HepG2 (cell line): Measurements from ENCODE around the gene SNX3. TPM values are rescaled to one million over a fixed set of nuclear protein-coding genes. Genes with fewer than 3 reads are reported as not detected.

Experiments
- ATAC-seq: fragments of 200-7000 bp; cut with Tn5 transposase; 3 replicates; pipeline ENCODE4 v1.9.1; 2020; ENCODE audit warnings: mild to moderate bottlenecking, moderate library complexity
- BruUV-seq: library from RNA; stranded (reverse); fragments of 400-500 nt; replicated peaks from 2 replicates; lab custom pipeline; 2021; lab: Mats Ljungman, UMichigan
- CTCF ChIA-PET: fragments of 300-600 bp; formaldehyde crosslinking; extraction: SDS; loops from one replicate; lab custom pipeline; 2021; ENCODE audit warnings: low total read pairs, inconsistent platforms, low intra/inter-chr PET ratio; lab: Yijun Ruan, JAX
- POLR2A ChIA-PET: fragments of 350-600 bp; sonication (Branson Sonifier 250); formaldehyde crosslinking; loops from one replicate; lab custom pipeline; 2020; ENCODE audit warnings: antibody characterized with exemption, inconsistent platforms; lab: Yijun Ruan, JAX
- DNase-seq: peaks from one replicate; pipeline ENCODE4 v3.0.0-alpha.2; 2015; ENCODE audit warnings: low spot score
- FAIRE-seq: peaks from 3 replicates; lab custom pipeline; 2011; peaks lifted over from hg19 to GRCh38; lab: Jason Lieb, UNC
- H2AFZ ChIP-seq: one replicate; pipeline ENCODE4 v1.6.1; 2011; ENCODE audit warnings: low read length, inconsistent platforms
- H3K27ac ChIP-seq: fragments of 300-600 bp; 3 replicates; pipeline ENCODE4 v1.8.0; 2011; ENCODE audit warnings: mixed run types, mild to moderate bottlenecking, mixed read lengths, low read length, inconsistent platforms; ENCODE audit not compliant: insufficient read depth; ENCODE audit errors: extremely low read length
- H3K27me3 ChIP-seq, 2 experiments: fragments of 200-600 bp in 1 of 2; 2 replicates in 1 of 2; 3 replicates in 1 of 2; pipeline versions ENCODE4 v1.6.0 to v1.8.0; 2011; ENCODE audit warnings: low read length in 2 of 2, mild to moderate bottlenecking in 2 of 2, moderate library complexity in 2 of 2, inconsistent platforms in 1 of 2; ENCODE audit not compliant: insufficient read depth in 2 of 2, control insufficient read depth in 1 of 2
- H3K36me3 ChIP-seq, 2 experiments: fragments of 200-600 bp in 1 of 2; replicated peaks in 1 of 2; 2 replicates in 1 of 2; 3 replicates in 1 of 2; pipeline versions ENCODE4 v1.5.1 to v1.8.0; 2011; ENCODE audit warnings: low read length in 2 of 2, inconsistent platforms in 1 of 2; ENCODE audit not compliant: insufficient read depth in 2 of 2, control insufficient read depth in 1 of 2
- H3K4me1 ChIP-seq: 2 replicates; pipeline ENCODE4 v1.5.1; 2012; ENCODE audit warnings: low read length, inconsistent platforms; ENCODE audit not compliant: insufficient read depth
- H3K4me2 ChIP-seq: 2 replicates; pipeline ENCODE4 v1.6.0; 2011; ENCODE audit warnings: low read depth, low read length, inconsistent platforms
- H3K4me3 ChIP-seq, 3 experiments: fragments of 200-600 bp in 1 of 3; sonication (generic), shearing (Covaris generic) in 1 of 3; replicated peaks in 1 of 3; 2 replicates each; pipeline ENCODE4 v1.5.1; 2011 to 2016; ENCODE audit warnings: low read length in 3 of 3, inconsistent platforms in 2 of 3, low read depth in 2 of 3, mild to moderate bottlenecking in 2 of 3, control low read depth in 1 of 3, mixed read lengths in 1 of 3; ENCODE audit not compliant: insufficient read depth in 1 of 3
- H3K79me2 ChIP-seq: one replicate; pipeline ENCODE4 v1.6.1; 2011; ENCODE audit warnings: low read length, inconsistent platforms; ENCODE audit not compliant: insufficient read depth
- H3K9ac ChIP-seq: 2 replicates; pipeline ENCODE4 v1.6.0; 2011; ENCODE audit warnings: mild to moderate bottlenecking, low read depth, low read length, inconsistent platforms; ENCODE audit not compliant: insufficient read depth
- H3K9me3 ChIP-seq: 2 replicates; pipeline ENCODE4 v1.5.1; 2012; ENCODE audit warnings: mild to moderate bottlenecking, low read length
- H4K20me1 ChIP-seq: 2 replicates; pipeline ENCODE4 v1.6.0; 2011; ENCODE audit warnings: inconsistent platforms, mild to moderate bottlenecking, low read length, moderate library complexity; ENCODE audit not compliant: insufficient read depth
- ZNF530 ChIP-seq: sonication (generic); formaldehyde crosslinking; IDR thresholded peaks from 2 replicates; pipeline ENCODE4 v1.5.0; 2020; ENCODE audit warnings: low read depth, mild to moderate bottlenecking, missing genetic modification reagents
- ZNF567 ChIP-seq: sonication (generic); formaldehyde crosslinking; IDR thresholded peaks from 2 replicates; pipeline ENCODE4 v1.8.1; 2023; ENCODE audit warnings: mild to moderate bottlenecking, missing genetic modification reagents, borderline replicate concordance
- WGBS: methylation state at CpG from one replicate; pipeline ENCODE4 v1.1.6; 2017; ENCODE audit warnings: low lambda C conversion rate; 5-methylcytosine and 5-hydroxymethylcytosine counted together
- in situ Hi-C: cut with HindIII; loops from 2 replicates; pipeline ENCODE4 v1.10.0; 2017; ENCODE audit warnings: low pct_unique_long_range_greater_than_20kb; ENCODE audit not compliant: extremely low pct_ligation_motif_present
- intact Hi-C: fragments of 100-400 bp; cut with micrococcal nuclease; formaldehyde crosslinking; loops from one replicate; pipeline ENCODE4 v1.10.0; 2022; ENCODE audit not compliant: unreplicated experiment
- polyA plus RNA-seq, 8 experiments: library from polyadenylated mRNA; depleted of rRNA in 3 of 8; stranded (reverse) in 7 of 8; unstranded in 1 of 8; fragments of >200 nt; fragmentation: Illumina TruSeq in 4 of 8; extraction: Trizol in 4 of 8; gene quantifications; 2 replicates each; pipeline versions ENCODE4 v1.2.1 to v1.2.3, GENCODE V29; 2011 to 2016; ENCODE audit warnings: low read depth in 4 of 8, missing spikeins in 1 of 8, mixed read lengths in 1 of 8; ENCODE audit not compliant: insufficient read depth in 1 of 8
- total RNA-seq, 5 experiments: library from RNA; depleted of rRNA; stranded (reverse); fragments of >200 nt; fragmentation: Illumina TruSeq; extraction: Trizol; gene quantifications; 2 replicates each; pipeline ENCODE4 v1.2.3, GENCODE V29; 2016; ENCODE audit warnings: low read depth in 1 of 5
- TF ChIP-seq, protein P1 (sequence below): sonication (generic); formaldehyde crosslinking; IDR thresholded peaks from 2 replicates; pipeline ENCODE4 v1.4.0; 2020; ENCODE audit warnings: missing genetic modification reagents
- TF ChIP-seq, protein P2 (sequence below), 2 experiments: IDR thresholded peaks; 2 replicates each; pipeline ENCODE4 v1.6.1; 2011 to 2012; ENCODE audit warnings: low read length in 2 of 2, borderline replicate concordance in 1 of 2, low read depth in 1 of 2, mild to moderate bottlenecking in 1 of 2, moderate library complexity in 1 of 2

The SNX3 gene
- total and polyA plus RNA-seq, 2 of the 13 experiments (the other 11 are each of a cell fraction or from before 2014, with no cell fraction given): 84.9 to 226 TPM

DNA sequence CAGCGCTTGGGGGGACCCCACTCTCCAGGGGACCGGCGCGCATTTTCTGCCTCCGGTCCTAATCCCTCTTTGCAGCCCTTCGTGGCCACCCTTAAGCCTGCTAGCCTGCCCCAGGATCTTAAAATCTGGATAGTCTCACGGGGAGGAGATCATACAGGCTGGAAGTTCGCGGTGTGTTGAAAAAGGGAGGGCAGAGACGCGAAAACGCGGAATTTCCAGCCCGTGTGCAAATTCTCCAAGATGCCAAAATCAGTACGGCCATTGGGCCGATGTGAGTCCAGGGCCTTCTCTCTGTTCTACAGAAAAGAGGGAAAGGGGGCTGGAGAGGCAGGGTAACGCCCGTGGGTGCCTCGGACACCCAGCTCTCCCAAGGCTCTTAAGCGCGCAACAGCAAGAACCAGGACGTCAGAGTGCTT is 85.7 kb downstream of the SNX3 start (continued):
- TF ChIP-seq ZNF567 (CRISPR knock-in tag): no peak
- TF ChIP-seq, all 625 proteins: peak for 3

DNA sequence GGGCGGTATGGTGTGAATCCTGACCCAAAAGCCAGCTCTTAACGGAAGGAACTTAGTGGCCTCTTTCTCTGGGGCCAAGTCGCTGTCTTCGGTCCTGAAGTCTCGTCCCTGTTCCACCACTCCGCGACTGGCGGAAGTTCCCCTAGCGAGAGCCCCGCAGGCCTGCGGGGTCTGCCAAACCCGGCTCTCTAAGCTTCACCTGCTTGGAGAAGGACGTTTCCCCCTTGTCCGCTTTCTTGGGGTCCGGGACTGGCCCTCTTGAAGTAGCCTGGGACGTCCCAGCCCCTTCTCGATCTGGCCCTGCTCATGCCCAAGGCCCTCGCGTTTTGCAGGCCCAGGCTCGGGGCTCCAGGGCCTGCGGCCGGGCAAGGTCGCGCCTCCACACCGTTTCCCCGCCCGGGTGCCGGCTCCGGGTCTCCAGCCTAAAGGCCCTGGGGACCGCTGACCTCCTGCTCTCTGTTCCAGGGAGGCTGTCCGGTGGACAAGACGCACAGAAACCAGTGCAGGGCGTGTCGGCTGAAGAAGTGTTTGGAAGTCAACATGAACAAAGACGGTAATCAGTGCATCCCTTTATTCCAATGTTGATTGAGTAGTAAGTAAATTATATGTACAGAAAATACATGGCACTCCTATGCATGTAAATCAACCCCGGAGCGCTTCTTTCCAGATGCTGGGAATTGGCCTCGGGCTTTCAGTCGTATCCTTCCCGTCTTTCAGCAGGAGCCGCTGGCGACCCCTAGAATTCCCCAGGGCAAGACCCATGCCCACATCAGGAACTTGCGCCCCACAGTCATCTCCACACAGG is 86.3 kb downstream of the SNX3 start:
- H3K4me2 ChIP-seq: no peak overlapping the region
- TF ChIP-seq, protein P1, sequence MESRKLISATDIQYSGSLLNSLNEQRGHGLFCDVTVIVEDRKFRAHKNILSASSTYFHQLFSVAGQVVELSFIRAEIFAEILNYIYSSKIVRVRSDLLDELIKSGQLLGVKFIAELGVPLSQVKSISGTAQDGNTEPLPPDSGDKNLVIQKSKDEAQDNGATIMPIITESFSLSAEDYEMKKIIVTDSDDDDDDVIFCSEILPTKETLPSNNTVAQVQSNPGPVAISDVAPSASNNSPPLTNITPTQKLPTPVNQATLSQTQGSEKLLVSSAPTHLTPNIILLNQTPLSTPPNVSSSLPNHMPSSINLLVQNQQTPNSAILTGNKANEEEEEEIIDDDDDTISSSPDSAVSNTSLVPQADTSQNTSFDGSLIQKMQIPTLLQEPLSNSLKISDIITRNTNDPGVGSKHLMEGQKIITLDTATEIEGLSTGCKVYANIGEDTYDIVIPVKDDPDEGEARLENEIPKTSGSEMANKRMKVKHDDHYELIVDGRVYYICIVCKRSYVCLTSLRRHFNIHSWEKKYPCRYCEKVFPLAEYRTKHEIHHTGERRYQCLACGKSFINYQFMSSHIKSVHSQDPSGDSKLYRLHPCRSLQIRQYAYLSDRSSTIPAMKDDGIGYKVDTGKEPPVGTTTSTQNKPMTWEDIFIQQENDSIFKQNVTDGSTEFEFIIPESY (CRISPR knock-in tag): peak; percentile 34; the same call in 1 of the 2 replicates
- TF ChIP-seq ZNF530 (CRISPR knock-in tag): no peak
- TF ChIP-seq, protein P2, sequence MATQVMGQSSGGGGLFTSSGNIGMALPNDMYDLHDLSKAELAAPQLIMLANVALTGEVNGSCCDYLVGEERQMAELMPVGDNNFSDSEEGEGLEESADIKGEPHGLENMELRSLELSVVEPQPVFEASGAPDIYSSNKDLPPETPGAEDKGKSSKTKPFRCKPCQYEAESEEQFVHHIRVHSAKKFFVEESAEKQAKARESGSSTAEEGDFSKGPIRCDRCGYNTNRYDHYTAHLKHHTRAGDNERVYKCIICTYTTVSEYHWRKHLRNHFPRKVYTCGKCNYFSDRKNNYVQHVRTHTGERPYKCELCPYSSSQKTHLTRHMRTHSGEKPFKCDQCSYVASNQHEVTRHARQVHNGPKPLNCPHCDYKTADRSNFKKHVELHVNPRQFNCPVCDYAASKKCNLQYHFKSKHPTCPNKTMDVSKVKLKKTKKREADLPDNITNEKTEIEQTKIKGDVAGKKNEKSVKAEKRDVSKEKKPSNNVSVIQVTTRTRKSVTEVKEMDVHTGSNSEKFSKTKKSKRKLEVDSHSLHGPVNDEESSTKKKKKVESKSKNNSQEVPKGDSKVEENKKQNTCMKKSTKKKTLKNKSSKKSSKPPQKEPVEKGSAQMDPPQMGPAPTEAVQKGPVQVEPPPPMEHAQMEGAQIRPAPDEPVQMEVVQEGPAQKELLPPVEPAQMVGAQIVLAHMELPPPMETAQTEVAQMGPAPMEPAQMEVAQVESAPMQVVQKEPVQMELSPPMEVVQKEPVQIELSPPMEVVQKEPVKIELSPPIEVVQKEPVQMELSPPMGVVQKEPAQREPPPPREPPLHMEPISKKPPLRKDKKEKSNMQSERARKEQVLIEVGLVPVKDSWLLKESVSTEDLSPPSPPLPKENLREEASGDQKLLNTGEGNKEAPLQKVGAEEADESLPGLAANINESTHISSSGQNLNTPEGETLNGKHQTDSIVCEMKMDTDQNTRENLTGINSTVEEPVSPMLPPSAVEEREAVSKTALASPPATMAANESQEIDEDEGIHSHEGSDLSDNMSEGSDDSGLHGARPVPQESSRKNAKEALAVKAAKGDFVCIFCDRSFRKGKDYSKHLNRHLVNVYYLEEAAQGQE (IDR thresholded peaks at IDR 0.05; ENCODE audit: borderline replicate concordance in 1 of 2, low read depth in 1 of 2, low read length in 2 of 2): peak; percentile 15 to 85
- no peak overlapping the region for H3K4me3 ChIP-seq
- in situ Hi-C loops: no loop called here
- intact Hi-C loops: loop anchor here (1.0 kb wide), 1 partner anchor 318 kb away; no protein-coding TSS in a partner anchor
- no TSS peak for BruUV-seq
- ChIA-PET POLR2A (no interaction called here), CTCF (no interaction called here)
- no peaks in the 10 kb centered on the region for H3K79me2 ChIP-seq
- ATAC-seq (no peak), DNase-seq (no peak), FAIRE-seq (no peak)
- H4K20me1 ChIP-seq: no peaks in the 10 kb centered on the region
- H3K9ac ChIP-seq: no peak overlapping the region
- no peak overlapping the region for H3K27ac ChIP-seq
- H2AFZ ChIP-seq: no peak overlapping the region
- WGBS: 75% methylated on average over 26 of the region's 43 CpGs
- H3K9me3 ChIP-seq: no peaks in the 10 kb centered on the region
- peaks cover 19% of the 10 kb centered on the region for H3K4me1 ChIP-seq
- peaks cover 3 to 60% of the 10 kb centered on the region in 2 experiments; a peak in 3 of 5 replicates for H3K27me3 ChIP-seq
- H3K36me3 ChIP-seq: no peaks in the 10 kb centered on the region
